ENCODE results near the gene PIGU.
"Not testable (repeated sequence)": the region's sequence is repeated elsewhere in the genome, so short reads cannot be mapped to it uniquely, and the experiment has no call there.

Gene PIGU

DNA sequence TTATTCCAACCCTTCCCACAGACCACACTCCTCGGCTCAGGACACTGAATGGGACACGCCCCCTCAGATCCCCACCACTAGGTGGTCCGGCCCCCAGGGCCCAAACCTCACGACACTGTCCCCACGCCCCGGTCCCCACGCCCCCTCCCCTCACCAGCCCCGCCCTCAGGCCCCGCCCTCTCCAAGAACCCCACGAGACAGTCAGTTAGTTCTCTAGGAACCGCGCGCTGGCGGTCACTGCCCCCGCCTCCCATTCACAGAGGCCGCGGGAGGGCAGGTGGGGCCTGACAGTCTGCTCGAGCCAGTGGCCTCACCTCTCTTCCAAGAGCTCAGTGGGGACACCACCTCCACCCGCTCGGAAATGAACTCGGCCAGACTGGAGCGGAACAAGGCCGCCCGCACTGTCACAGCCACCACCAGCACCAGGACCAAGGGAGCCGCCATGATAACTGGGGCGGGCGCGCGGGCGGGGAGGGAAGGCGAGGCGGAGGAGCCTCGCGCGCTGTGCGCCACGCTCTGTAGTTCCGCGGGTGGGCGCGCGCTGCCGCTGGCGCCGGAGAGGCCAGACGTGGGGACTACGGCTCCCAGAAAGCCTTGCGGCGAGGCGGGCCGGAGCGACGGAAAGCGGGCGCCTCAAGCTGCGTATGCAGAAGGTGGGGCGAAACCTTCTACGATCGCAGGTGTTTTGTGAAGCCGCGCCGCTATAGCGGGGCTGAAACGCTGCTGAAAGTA lies at the start of gene PIGU:
TSS of gene PIGU (minus strand) at position 451 of the 732 bp plus-strand sequence. CDS start at position 444, 7 bp downstream.
- peak; percentile 89 to 98 for DNase-seq

DNA sequence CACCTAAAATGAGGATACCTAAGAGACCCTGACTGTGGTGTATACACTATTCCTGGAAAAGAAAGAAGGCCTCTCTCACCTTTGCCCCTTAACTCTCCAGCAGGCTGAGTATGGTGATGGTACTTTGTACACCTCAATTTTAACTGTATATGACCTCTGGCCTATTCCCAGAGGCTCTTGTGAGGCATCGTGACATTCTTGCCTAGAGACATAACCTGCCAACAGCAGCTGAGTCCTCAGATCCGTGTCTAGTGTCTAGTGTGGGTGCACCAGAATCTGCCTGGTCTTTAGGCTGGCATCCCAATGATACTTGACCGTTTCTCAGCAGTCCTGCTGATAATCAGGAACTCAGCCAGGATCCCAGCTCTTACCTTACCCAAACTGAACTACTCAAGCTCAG lies 47.3 kb upstream of the PIGU start:
- no peak for DNase-seq

GRCh38 chr20:34722560-34722959 lies 45.7 kb upstream of the PIGU start:
- DNase-seq = not testable (repeated sequence)

DNA sequence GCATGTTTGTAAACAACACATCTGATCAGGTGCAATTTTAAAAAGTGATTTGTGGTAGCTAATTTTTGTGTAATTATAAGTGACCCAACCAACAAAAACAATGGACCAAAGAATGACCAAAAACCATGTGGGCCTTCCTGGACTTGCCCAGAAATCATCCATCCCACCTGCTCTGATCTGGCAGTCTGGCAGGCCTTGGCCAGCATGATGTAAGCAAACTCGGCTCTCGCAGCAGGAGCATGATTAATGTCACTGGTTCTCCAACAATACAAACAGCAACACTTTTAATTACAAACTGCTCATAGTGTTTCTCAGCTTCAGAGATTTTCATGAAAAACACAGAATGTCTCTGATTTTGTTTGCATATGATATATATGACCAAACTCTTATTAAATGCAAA lies 43.4 kb upstream of the PIGU start:
- DNase-seq = no peak

- DNase-seq = not testable (repeated sequence)
These were observed 42.5 kb upstream of the PIGU start for GRCh38 chr20:34719242-34720017.

- no peak for DNase-seq
These were observed 40.6 kb upstream of the PIGU start for GRCh38 chr20:34717230-34718095.

GRCh38 chr20:34716921-34717229 lies 40.0 kb upstream of the PIGU start:
- no peak for DNase-seq

- no peak for DNase-seq
These were observed 38.5 kb upstream of the PIGU start for GRCh38 chr20:34715384-34715783.

- DNase-seq = not testable (repeated sequence)
These were observed 37.1 kb upstream of the PIGU start for GRCh38 chr20:34713944-34714515.

DNA sequence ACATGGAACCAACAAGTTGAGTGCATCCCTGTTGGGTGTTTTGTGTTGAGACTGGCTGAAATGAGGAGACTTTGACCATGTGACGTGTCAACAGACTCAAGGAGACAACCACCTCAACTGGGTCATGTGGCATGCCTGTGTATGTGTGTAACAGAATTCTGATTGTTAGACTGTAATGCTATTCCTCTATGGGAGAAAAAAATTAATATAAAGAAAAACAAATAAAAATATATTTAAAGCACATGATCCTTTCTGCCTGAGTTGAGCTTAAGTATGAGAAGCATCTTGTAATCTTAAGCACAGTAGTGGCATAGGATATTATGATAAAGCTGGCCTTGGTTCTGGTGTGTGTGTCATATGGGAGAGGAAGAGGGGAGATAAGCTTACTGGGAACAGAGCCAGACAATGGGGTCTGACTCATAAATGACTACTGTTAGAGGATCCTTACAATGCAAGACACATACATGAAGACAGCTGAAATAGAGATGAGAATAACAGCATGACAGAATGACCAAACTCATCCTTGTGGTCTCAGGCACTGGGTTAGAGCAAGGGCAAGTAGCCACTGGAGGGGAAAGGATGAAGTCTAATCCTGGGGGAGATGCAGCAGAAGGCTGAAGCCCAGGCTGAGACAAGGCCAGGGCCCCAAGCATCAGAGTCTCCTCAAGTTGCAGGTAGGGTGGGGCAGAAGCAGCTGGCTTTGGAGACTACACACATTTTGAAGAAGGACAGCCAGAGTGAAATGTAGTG lies 36.5 kb upstream of the PIGU start:
- peak; percentile 67 to 82 for DNase-seq

- DNase-seq = no peak
These were observed 35.8 kb upstream of the PIGU start for GRCh38 chr20:34712525-34713192.

DNA sequence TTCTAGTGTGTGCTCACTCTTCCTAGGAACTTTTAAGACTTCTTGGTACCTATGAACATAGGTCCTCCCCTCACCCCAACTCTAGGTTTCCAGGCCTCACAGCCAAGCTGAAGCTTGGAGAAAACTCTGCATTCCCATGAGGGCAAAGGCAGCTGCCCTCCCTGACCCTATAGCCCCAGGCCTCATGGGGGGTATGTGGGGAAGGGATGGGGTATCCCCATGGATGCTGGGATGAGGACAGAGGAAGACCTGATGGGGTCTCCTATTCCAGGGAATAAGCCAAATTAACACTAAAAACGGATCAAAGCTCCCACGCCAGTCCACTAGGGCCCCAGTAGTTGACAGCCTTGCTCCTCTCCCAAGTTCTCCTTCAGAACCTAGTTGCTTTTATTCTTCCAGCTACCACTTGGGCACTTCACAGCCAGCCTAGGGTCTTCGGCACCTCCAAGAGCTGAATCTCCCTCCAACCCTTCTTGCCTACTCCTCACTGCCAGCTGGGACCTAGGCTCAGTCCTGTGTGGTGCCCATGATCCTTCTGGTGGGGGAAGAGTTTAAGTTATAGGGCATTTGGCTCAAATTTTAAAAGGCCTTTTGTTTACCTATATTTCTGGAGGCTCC lies 35.0 kb upstream of the PIGU start:
- no peak for DNase-seq

- DNase-seq = no peak
These were observed 34.1 kb upstream of the PIGU start for GRCh38 chr20:34710861-34711574.

- DNase-seq = no peak
These were observed 33.6 kb upstream of the PIGU start for GRCh38 chr20:34710568-34710839.

GRCh38 chr20:34709831-34710567 lies 33.1 kb upstream of the PIGU start:
- no peak for DNase-seq

- peak in 1 of 2 experiments; percentile 28 for DNase-seq
These were observed 32.3 kb upstream of the PIGU start for GRCh38 chr20:34709044-34709830.

DNA sequence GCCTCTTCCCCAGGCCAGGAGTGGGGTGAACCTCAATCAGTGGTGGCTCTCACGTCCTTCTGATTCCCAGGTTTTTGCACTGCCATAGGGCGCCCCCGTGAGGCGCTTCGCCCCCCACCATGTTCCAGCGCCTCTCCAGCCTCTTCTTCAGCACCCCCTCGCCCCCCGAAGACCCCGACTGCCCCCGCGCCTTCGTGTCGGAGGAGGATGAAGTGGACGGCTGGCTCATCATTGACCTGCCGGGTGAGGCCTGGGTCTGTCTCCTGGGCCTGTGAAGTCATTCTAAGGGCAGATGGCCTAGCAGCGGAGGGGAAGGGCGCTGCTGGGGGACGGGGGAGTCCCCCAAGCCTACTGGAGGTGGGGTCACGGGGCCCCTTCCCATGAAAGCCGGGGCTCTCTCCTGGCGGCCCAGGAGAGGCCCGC lies 31.7 kb upstream of the PIGU start:
- peak; percentile 37 to 55 for DNase-seq

DNA sequence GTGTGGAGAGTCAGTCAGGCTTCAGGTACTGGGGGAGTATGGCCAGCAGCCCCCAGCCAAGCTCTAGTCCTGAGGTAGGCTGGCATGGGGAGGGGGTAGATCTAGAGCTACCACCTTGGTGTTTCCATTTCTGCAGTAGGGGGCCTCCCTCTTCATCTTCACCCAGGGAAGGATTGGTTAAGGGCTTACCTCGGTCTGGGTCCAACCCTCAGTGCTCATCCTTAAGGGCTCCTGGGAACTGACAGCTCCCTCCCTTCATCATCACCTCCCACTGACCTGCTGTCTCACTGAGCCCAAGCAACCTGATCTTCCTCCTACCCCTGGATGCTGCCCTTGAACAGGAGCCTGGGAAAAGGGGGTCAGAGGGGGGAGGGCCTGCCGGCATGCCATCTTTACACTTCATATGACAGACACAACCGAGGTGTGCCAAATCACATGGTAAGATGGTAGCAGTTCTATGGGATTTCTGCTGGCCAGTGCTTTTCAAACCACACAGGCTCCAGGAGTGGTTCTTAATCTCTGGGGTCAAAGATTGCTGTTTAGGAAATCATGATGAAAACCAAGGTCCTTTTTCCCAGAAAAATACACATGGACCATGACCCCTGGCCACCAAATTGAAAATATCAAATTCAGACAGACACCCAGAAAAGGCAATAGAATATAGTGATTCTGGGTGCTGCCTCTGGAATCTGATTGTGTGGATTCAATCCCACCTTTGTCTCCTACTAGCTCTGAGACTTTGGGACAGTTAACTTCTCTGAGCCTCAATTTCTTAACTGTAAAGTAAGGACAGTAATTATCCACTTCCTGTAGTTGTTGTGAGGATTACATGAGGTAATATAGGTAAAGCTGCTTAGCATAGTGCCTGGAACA lies 30.3 kb upstream of the PIGU start:
- no peak for DNase-seq

All from NCI-H524 (cell line).